Caco-2 (cell line): ENCODE data around the gene STAG1. TPM values are rescaled to one million over a fixed set of nuclear protein-coding genes. Genes with fewer than 3 reads are reported as not detected.
"Not testable (repeated sequence)": the region's sequence is repeated elsewhere in the genome, so short reads cannot be mapped to it uniquely, and the experiment has no call there.

ENCODE experiments used
- BruUV-seq: library from RNA; stranded (reverse); fragments of 400-500 nt; replicated peaks from 2 replicates; lab custom pipeline; 2021; lab: Mats Ljungman, UMichigan
- CTCF ChIA-PET: fragments of 300-600 bp; sonication (Branson Sonifier 250); formaldehyde crosslinking; loops from one replicate; lab custom pipeline; 2022; ENCODE audit warnings: antibody characterized with exemption; lab: Charles Lee
- POLR2A ChIA-PET: fragments of 300-600 bp; sonication (Branson Sonifier 250); formaldehyde crosslinking; loops from one replicate; lab custom pipeline; 2022; ENCODE audit warnings: antibody characterized with exemption; lab: Charles Lee
- DNase-seq, 2 experiments: peaks; one replicate each; pipeline versions ENCODE4 v3.0.0 to v3.0.0-alpha.2; 2020 to 2022
- H3K27me3 ChIP-seq: replicated peaks from 2 replicates; pipeline ENCODE4 v1.6.0; 2011; ENCODE audit warnings: low read length; ENCODE audit not compliant: control insufficient read depth, insufficient read depth
- H3K36me3 ChIP-seq: 2 replicates; pipeline ENCODE4 v1.5.1; 2011; ENCODE audit warnings: low read length; ENCODE audit not compliant: control insufficient read depth, insufficient read depth
- H3K4me1 ChIP-seq: fragments of 250-450 bp; sonication (Bioruptor Pico); 2 replicates; pipeline ENCODE4 v1.5.1; 2020; ENCODE audit warnings: mild to moderate bottlenecking
- H3K4me3 ChIP-seq: 2 replicates; pipeline ENCODE4 v1.5.1; 2011; ENCODE audit warnings: low read depth, mild to moderate bottlenecking, control low read depth, low read length
- H3K9me3 ChIP-seq: fragments of 250-450 bp; sonication (Bioruptor Pico); 2 replicates; pipeline ENCODE4 v1.5.1; 2020; ENCODE audit warnings: mild to moderate bottlenecking, moderate library complexity
- H3K27ac Mint-ChIP-seq: one replicate; pipeline ENCODE4 v1.8.0; 2022; ENCODE audit warnings: mixed read lengths; ENCODE audit not compliant: unreplicated experiment
- H3K27me3 Mint-ChIP-seq: one replicate; pipeline ENCODE4 v1.8.0; 2022; ENCODE audit warnings: mixed read lengths; ENCODE audit not compliant: insufficient read depth, unreplicated experiment
- H3K36me3 Mint-ChIP-seq: one replicate; pipeline ENCODE4 v1.8.0; 2022; ENCODE audit warnings: mild to moderate bottlenecking, mixed read lengths; ENCODE audit not compliant: insufficient read depth, unreplicated experiment
- H3K4me1 Mint-ChIP-seq: one replicate; pipeline ENCODE4 v1.8.0; 2022; ENCODE audit warnings: low read depth, mixed read lengths; ENCODE audit not compliant: unreplicated experiment
- H3K4me3 Mint-ChIP-seq: one replicate; pipeline ENCODE4 v1.8.0; 2022; ENCODE audit warnings: mild to moderate bottlenecking, moderate library complexity, mixed read lengths; ENCODE audit not compliant: unreplicated experiment
- H3K9me3 Mint-ChIP-seq: one replicate; pipeline ENCODE4 v1.8.0; 2022; ENCODE audit warnings: mixed read lengths; ENCODE audit not compliant: unreplicated experiment
- intact Hi-C: fragments of 100-400 bp; cut with micrococcal nuclease; formaldehyde crosslinking; loops from one replicate; pipeline ENCODE4 v1.10.0; 2022; ENCODE audit not compliant: unreplicated experiment
- total RNA-seq: library from RNA; stranded (reverse); gene quantifications from 2 replicates; pipeline ENCODE4 v1.2.3, GENCODE V29; 2022
- TF ChIP-seq, protein P1 (sequence below), 2 experiments: fragments of 200-600 bp in 1 of 2; IDR thresholded peaks; 1 replicate in 1 of 2; 2 replicates in 1 of 2; pipeline versions ENCODE4 v1.5.1 to v1.8.0; 2011 to 2022; ENCODE audit warnings: antibody characterized with exemption in 1 of 2, control low read depth in 1 of 2, inconsistent platforms in 1 of 2, low read depth in 1 of 2, low read length in 1 of 2, mild to moderate bottlenecking in 1 of 2, moderate library complexity in 1 of 2; ENCODE audit not compliant: insufficient read depth in 1 of 2, severe bottlenecking in 1 of 2, unreplicated experiment in 1 of 2

STAG1 gene
- total RNA-seq, 1 experiment from 2014 or later = 37.5 TPM

DNA sequence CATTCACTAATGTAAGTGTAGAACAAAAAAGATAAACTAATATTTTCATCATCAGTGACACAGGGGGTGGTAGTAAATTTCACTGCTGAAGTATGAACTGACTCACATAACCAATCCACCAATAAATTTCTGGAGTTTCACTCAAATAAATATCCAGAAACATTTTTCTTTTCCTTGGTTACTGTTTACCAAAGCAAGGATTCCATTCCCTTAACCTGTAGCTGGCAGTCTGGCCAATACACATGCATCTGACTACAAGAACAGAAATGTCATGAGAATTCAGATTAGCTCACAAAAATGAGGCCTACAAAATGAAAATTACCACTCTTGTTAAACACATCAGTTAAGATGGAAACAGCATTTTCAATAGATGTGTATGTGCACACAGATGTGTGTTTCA lies 80.3 kb downstream of the STAG1 start:
- TF ChIP-seq, protein P1, sequence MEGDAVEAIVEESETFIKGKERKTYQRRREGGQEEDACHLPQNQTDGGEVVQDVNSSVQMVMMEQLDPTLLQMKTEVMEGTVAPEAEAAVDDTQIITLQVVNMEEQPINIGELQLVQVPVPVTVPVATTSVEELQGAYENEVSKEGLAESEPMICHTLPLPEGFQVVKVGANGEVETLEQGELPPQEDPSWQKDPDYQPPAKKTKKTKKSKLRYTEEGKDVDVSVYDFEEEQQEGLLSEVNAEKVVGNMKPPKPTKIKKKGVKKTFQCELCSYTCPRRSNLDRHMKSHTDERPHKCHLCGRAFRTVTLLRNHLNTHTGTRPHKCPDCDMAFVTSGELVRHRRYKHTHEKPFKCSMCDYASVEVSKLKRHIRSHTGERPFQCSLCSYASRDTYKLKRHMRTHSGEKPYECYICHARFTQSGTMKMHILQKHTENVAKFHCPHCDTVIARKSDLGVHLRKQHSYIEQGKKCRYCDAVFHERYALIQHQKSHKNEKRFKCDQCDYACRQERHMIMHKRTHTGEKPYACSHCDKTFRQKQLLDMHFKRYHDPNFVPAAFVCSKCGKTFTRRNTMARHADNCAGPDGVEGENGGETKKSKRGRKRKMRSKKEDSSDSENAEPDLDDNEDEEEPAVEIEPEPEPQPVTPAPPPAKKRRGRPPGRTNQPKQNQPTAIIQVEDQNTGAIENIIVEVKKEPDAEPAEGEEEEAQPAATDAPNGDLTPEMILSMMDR (IDR thresholded peaks at IDR 0.05; ENCODE audit: insufficient read depth in 1 of 2, low read depth in 1 of 2, low read length in 1 of 2, severe bottlenecking in 1 of 2, unreplicated experiment in 1 of 2) = no peak
- intact Hi-C loops = no loop called here
- Histone ChIP-seq H3K27me3 (no peaks in the 10 kb centered on the region), H3K4me3 (no peak overlapping the region), H3K4me1 (peaks cover 9% of the 10 kb centered on the region; the same call in 1 of the 2 replicates), H3K36me3 (no peaks in the 10 kb centered on the region), H3K9me3 (no peaks in the 10 kb centered on the region)
- peaks cover 13% of the 10 kb centered on the region for H3K4me1 Mint-ChIP-seq
- H3K9me3 Mint-ChIP-seq = no peaks in the 10 kb centered on the region
- no peak for DNase-seq
- ChIA-PET POLR2A (no interaction called here), CTCF (no interaction called here)
- BruUV-seq = no TSS peak
- no peak overlapping the region for H3K4me3 Mint-ChIP-seq
- H3K27me3 Mint-ChIP-seq = no peaks in the 10 kb centered on the region
- no peak overlapping the region for H3K27ac Mint-ChIP-seq
- peaks cover 5% of the 10 kb centered on the region for H3K36me3 Mint-ChIP-seq

- Mint-ChIP-seq H3K4me1 (peaks cover 14% of the 10 kb centered on the region), H3K36me3 (peaks cover 6% of the 10 kb centered on the region)
These were observed 82.0 kb downstream of the STAG1 start for GRCh38 chr3:136670166-136670565.

GRCh38 chr3:136667081-136667480 lies 85.1 kb downstream of the STAG1 start:
- H3K27me3 ChIP-seq = no peaks in the 10 kb centered on the region
- H3K27me3 Mint-ChIP-seq = no peaks in the 10 kb centered on the region
- ChIA-PET POLR2A (no interaction called here), CTCF (interaction anchor here (0.7 kb wide), 1 partner anchor 37 kb away, joined by 3 read pairs; no protein-coding TSS in a partner anchor)
- peaks cover 10% of the 10 kb centered on the region; the same call in 1 of the 2 replicates for H3K4me1 ChIP-seq
- H3K4me1 Mint-ChIP-seq = peaks cover 7% of the 10 kb centered on the region
- H3K9me3 Mint-ChIP-seq = no peaks in the 10 kb centered on the region
- H3K9me3 ChIP-seq = no peaks in the 10 kb centered on the region
- no peaks in the 10 kb centered on the region for H3K36me3 ChIP-seq
- BruUV-seq = no TSS peak
- no peak for DNase-seq
- TF ChIP-seq, protein P1 (IDR thresholded peaks at IDR 0.05; ENCODE audit: insufficient read depth in 1 of 2, low read depth in 1 of 2, low read length in 1 of 2, severe bottlenecking in 1 of 2, unreplicated experiment in 1 of 2) = no peak
- peaks cover 6% of the 10 kb centered on the region for H3K36me3 Mint-ChIP-seq
- intact Hi-C loops = no loop called here
- no peak overlapping the region for H3K27ac Mint-ChIP-seq
- H3K4me3 Mint-ChIP-seq = no peak overlapping the region
- no peak overlapping the region for H3K4me3 ChIP-seq

More at GRCh38 chr3:136670166-136670565, 82.0 kb downstream of the STAG1 start:
- H3K27ac Mint-ChIP-seq = no peak overlapping the region
- BruUV-seq = no TSS peak
- intact Hi-C loops = no loop called here
- Histone ChIP-seq H3K9me3 (no peaks in the 10 kb centered on the region), H3K27me3 (no peaks in the 10 kb centered on the region), H3K4me3 (no peak overlapping the region), H3K4me1 (peaks cover 10% of the 10 kb centered on the region; the same call in 1 of the 2 replicates), H3K36me3 (no peaks in the 10 kb centered on the region)
- TF ChIP-seq, protein P1 (IDR thresholded peaks at IDR 0.05; ENCODE audit: insufficient read depth in 1 of 2, low read depth in 1 of 2, low read length in 1 of 2, severe bottlenecking in 1 of 2, unreplicated experiment in 1 of 2) = no peak
- no peak for DNase-seq
- no peaks in the 10 kb centered on the region for H3K27me3 Mint-ChIP-seq
- no peaks in the 10 kb centered on the region for H3K9me3 Mint-ChIP-seq
- no peak overlapping the region for H3K4me3 Mint-ChIP-seq
- POLR2A ChIA-PET = no interaction called here
- CTCF ChIA-PET = no interaction called here

DNA sequence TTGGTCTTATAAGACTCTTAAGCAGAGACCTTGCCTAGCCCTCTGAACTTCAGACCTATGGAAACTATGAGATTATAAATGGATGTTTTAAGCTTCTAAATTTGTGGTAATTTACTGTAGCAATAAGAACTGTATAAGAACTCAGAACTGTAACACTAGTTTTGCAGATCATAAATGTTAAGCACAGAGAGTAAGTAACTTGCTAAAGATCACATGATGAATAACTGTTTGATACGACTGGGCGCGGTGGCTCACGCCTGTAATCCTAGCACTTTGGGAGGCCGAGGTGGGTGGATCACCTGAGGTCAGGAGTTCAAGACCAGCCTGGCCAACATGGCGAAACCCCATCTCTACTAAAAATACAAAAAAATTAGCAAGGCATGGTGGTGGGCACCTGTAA lies 85.9 kb downstream of the STAG1 start:
- H3K36me3 ChIP-seq, H3K4me3 ChIP-seq, H3K27ac Mint-ChIP-seq, H3K9me3 ChIP-seq, H3K4me3 Mint-ChIP-seq, H3K27me3 Mint-ChIP-seq, CTCF ChIA-PET, intact Hi-C loops, BruUV-seq, H3K27me3 ChIP-seq, H3K36me3 Mint-ChIP-seq, H3K4me1 Mint-ChIP-seq, DNase-seq, H3K9me3 Mint-ChIP-seq: not testable (repeated sequence)
- H3K4me1 ChIP-seq = peaks cover 10% of the 10 kb centered on the region; the same call in 1 of the 2 replicates
- POLR2A ChIA-PET = interaction anchor here (0.6 kb wide), 1 partner anchor 36 kb away, joined by 8 read pairs; no protein-coding TSS in a partner anchor
